B cell (primary cell): ENCODE results near the gene THAP4. TPM values are rescaled to one million over a fixed set of nuclear protein-coding genes. Genes with fewer than 3 reads are reported as not detected.

Experiments
- ATAC-seq: fragments of 200-7000 bp; cut with Tn5 transposase; one replicate; pipeline ENCODE4 v1.10.0; 2021; ENCODE audit warnings: low read depth, mild to moderate bottlenecking, moderate number of reproducible peaks, moderate library complexity
- CTCF ChIA-PET: fragments of 350-600 bp; sonication (Branson Sonifier 250); formaldehyde crosslinking; loops from one replicate; lab custom pipeline; 2021; ENCODE audit warnings: antibody characterized with exemption, inconsistent platforms; lab: Charles Lee
- POLR2A ChIA-PET: fragments of 350-600 bp; sonication (Branson Sonifier 250); formaldehyde crosslinking; loops from one replicate; lab custom pipeline; 2021; ENCODE audit warnings: antibody characterized with exemption; lab: Charles Lee
- DNase-seq: peaks from one replicate; pipeline ENCODE4 v3.0.0; 2013
- H2AFZ ChIP-seq: 2 replicates; pipeline ENCODE4 v1.6.1; 2012; ENCODE audit warnings: mild to moderate bottlenecking, low read depth, low read length; ENCODE audit not compliant: insufficient read depth, poor library complexity, severe bottlenecking
- H3K27ac ChIP-seq, 2 donors: 1 replicate in 1 of 2; 2 replicates in 1 of 2; pipeline ENCODE4 v1.5.1; 2012 to 2013; ENCODE audit warnings: low read length in 2 of 2, mild to moderate bottlenecking in 2 of 2, moderate library complexity in 1 of 2
- H3K27me3 ChIP-seq, 4 experiments: fragments of 200-600 bp in 1 of 4; sonication (generic) in 1 of 4; replicated peaks in 1 of 4; 1 replicate in 2 of 4; 2 replicates in 2 of 4; pipeline versions ENCODE4 v1.6.1 to v1.7.0; 2013 to 2016; ENCODE audit warnings: low read length in 3 of 4, mild to moderate bottlenecking in 2 of 4, mixed read lengths in 1 of 4, moderate library complexity in 1 of 4; ENCODE audit not compliant: insufficient read depth in 4 of 4, control insufficient read depth in 3 of 4; ENCODE audit errors: control extremely low read depth in 1 of 4
- H3K36me3 ChIP-seq, 2 experiments: replicated peaks in 1 of 2; 1 replicate in 1 of 2; 2 replicates in 1 of 2; pipeline versions ENCODE4 v1.6.1 to v1.7.1; 2013; ENCODE audit warnings: low read length in 1 of 2; ENCODE audit not compliant: insufficient read depth in 2 of 2, control insufficient read depth in 1 of 2; ENCODE audit errors: control extremely low read depth in 1 of 2, extremely low read depth in 1 of 2
- H3K4me1 ChIP-seq, 2 donors: fragments of 200-600 bp in 1 of 2; sonication (generic) in 1 of 2; 1 replicate in 1 of 2; 2 replicates in 1 of 2; pipeline versions ENCODE4 v1.5.1 to v1.6.1; 2013 to 2017; ENCODE audit warnings: low read length in 2 of 2; ENCODE audit not compliant: control insufficient read depth in 2 of 2, insufficient read depth in 2 of 2
- H3K4me2 ChIP-seq: replicated peaks from 2 replicates; pipeline ENCODE3; 2012; ENCODE audit warnings: mild to moderate bottlenecking, low read depth, low read length; ENCODE audit not compliant: poor library complexity, severe bottlenecking
- H3K4me3 ChIP-seq, 5 experiments: fragments of 200-600 bp in 1 of 5; sonication (generic) in 1 of 5; 1 replicate in 3 of 5; 2 replicates in 2 of 5; pipeline versions ENCODE4 v1.5.1 to v1.7.0; 2011 to 2016; ENCODE audit warnings: low read length in 4 of 5, mild to moderate bottlenecking in 4 of 5, low read depth in 2 of 5, control low read depth in 1 of 5, moderate library complexity in 1 of 5; ENCODE audit not compliant: insufficient read depth in 1 of 5; ENCODE audit errors: control extremely low read depth in 1 of 5, extremely low read depth in 1 of 5
- H3K79me2 ChIP-seq: fragments of 200-600 bp; sonication (generic); one replicate; pipeline ENCODE4 v1.6.0; 2016; ENCODE audit warnings: low read length; ENCODE audit not compliant: control insufficient read depth, insufficient read depth
- H3K9ac ChIP-seq: fragments of 200-600 bp; sonication (generic); 2 replicates; pipeline ENCODE4 v1.6.1; 2017; ENCODE audit warnings: mild to moderate bottlenecking, low read length, moderate library complexity
- H3K9me3 ChIP-seq, 3 donors: one replicate each; pipeline versions ENCODE4 v1.6.1 to v1.7.1; 2013; ENCODE audit warnings: low read length in 2 of 3; ENCODE audit not compliant: control insufficient read depth in 2 of 3, insufficient read depth in 1 of 3; ENCODE audit errors: control extremely low read depth in 1 of 3
- H4K20me1 ChIP-seq: 2 replicates; pipeline ENCODE4 v1.6.0; 2012; ENCODE audit warnings: mild to moderate bottlenecking, low read length; ENCODE audit not compliant: insufficient read depth, control insufficient read depth, poor library complexity, severe bottlenecking
- H3K27ac Mint-ChIP-seq: one replicate; pipeline ENCODE4 v1.8.0; 2021; ENCODE audit warnings: mixed read lengths
- H3K27me3 Mint-ChIP-seq: one replicate; pipeline ENCODE4 v1.8.0; 2021; ENCODE audit warnings: mixed read lengths
- H3K4me1 Mint-ChIP-seq: one replicate; pipeline ENCODE4 v1.8.0; 2021; ENCODE audit warnings: mixed read lengths
- H3K4me3 Mint-ChIP-seq: one replicate; pipeline ENCODE4 v1.8.0; 2021; ENCODE audit warnings: mixed read lengths
- H3K9me3 Mint-ChIP-seq: one replicate; pipeline ENCODE4 v1.8.0; 2022; ENCODE audit warnings: mixed read lengths; ENCODE audit not compliant: insufficient read depth
- EZH2 ChIP-seq: IDR thresholded peaks from 2 replicates; pipeline ENCODE4 v1.6.1; 2012; ENCODE audit warnings: borderline replicate concordance, low read depth, mild to moderate bottlenecking, moderate library complexity, low read length; ENCODE audit not compliant: insufficient read depth, poor library complexity, severe bottlenecking
- WGBS: methylation state at CpG from one replicate; pipeline ENCODE4 v1.1.5; 2013; ENCODE audit warnings: missing lambda C conversion rate; ENCODE audit not compliant: insufficient coverage; 5-methylcytosine and 5-hydroxymethylcytosine counted together
- intact Hi-C: fragments of 100-400 bp; cut with micrococcal nuclease; formaldehyde crosslinking; loops from one replicate; pipeline ENCODE4 v1.10.0; 2022
- polyA plus RNA-seq: library from polyadenylated mRNA; depleted of rRNA; stranded (reverse); fragments of >200 nt; gene quantifications from 2 replicates; pipeline ENCODE4 v1.2.3, GENCODE V29; 2012
- total RNA-seq, 2 donors: library from RNA; stranded (reverse); fragments of 120-200 nt in 1 of 2; gene quantifications; 1 replicate in 1 of 2; 2 replicates in 1 of 2; pipeline versions ENCODE4 v1.2.3 to v1.2.4, GENCODE V29; 2013 to 2022
- TF ChIP-seq, protein P1 (sequence below): fragments of 200-600 bp; IDR thresholded peaks from one replicate; pipeline ENCODE4 v1.8.0; 2022; ENCODE audit warnings: antibody characterized with exemption, mild to moderate bottlenecking

The THAP4 gene
- total and polyA plus RNA-seq, 2 donors (not counting 1 experiment from before 2014, with no cell fraction given): 26.5 to 41.0 TPM

DNA sequence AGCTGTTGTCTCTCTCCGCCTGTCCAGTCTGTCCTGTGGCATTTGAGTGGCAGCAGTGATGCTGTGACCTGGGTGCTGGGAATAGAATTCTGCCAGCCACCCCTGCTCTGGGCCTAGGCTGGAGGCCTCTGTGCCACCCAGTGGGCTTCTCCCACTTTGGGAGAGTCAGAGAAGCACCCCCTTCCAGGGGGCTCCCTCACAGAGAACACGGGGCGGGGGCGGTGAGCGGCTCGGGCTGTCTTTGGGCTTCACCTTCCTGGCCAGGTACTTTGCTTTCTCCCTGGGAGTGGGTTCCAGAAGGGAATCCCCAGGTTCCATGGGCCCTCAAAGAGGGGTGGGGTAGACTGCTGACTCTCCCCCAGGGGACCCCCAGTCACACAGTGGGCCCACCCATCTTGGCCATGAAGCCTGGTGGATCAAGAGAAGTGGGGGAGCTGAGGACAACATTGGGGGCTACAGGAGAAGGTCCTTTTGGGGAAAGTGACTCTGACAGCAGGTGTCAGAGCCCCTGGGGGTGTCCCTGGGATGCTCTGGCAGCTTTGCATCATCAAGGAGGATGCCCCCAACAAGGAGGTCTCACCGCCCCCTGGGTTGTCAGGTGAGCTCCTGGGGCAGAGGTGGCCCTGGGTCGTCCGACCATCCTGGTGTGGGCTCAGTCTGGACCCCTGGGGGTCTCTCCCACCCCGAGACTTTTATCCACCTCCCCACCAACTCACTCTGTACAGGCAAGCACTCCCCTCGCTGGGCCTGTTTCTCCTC is 97.2 kb downstream of the THAP4 start:
- peak overlapping the region; percentile 70 for H3K4me2 ChIP-seq
- H2AFZ ChIP-seq: no peak overlapping the region
- ChIA-PET CTCF (no interaction called here), POLR2A (no interaction called here)
- no peaks in the 10 kb centered on the region for H3K79me2 ChIP-seq
- peaks cover 12 to 13% of the 10 kb centered on the region in 2 donors for H3K4me1 ChIP-seq
- no peaks in the 10 kb centered on the region for H4K20me1 ChIP-seq
- ATAC-seq (no peak), DNase-seq (no peak)
- H3K9ac ChIP-seq: no peak overlapping the region
- Mint-ChIP-seq H3K9me3 (no peaks in the 10 kb centered on the region), H3K4me3 (peak overlapping the region; percentile 16), H3K4me1 (peaks cover 3% of the 10 kb centered on the region), H3K27ac (no peak overlapping the region), H3K27me3 (peaks cover 19% of the 10 kb centered on the region)
- H3K27me3 ChIP-seq: peaks cover 0 to 43% (median 15%) of the 10 kb centered on the region in 4 experiments
- TF ChIP-seq, protein P1, sequence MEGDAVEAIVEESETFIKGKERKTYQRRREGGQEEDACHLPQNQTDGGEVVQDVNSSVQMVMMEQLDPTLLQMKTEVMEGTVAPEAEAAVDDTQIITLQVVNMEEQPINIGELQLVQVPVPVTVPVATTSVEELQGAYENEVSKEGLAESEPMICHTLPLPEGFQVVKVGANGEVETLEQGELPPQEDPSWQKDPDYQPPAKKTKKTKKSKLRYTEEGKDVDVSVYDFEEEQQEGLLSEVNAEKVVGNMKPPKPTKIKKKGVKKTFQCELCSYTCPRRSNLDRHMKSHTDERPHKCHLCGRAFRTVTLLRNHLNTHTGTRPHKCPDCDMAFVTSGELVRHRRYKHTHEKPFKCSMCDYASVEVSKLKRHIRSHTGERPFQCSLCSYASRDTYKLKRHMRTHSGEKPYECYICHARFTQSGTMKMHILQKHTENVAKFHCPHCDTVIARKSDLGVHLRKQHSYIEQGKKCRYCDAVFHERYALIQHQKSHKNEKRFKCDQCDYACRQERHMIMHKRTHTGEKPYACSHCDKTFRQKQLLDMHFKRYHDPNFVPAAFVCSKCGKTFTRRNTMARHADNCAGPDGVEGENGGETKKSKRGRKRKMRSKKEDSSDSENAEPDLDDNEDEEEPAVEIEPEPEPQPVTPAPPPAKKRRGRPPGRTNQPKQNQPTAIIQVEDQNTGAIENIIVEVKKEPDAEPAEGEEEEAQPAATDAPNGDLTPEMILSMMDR: no peak
- TF ChIP-seq EZH2: no peak
- intact Hi-C loops: no loop called here
- H3K27ac ChIP-seq: no peak overlapping the region
- WGBS: 93% methylated on average over 2 of the region's 11 CpGs
- H3K4me3 ChIP-seq: no peak overlapping the region
- H3K36me3 ChIP-seq: no peaks in the 10 kb centered on the region
- peaks cover 0 to 12% (median 0%) of the 10 kb centered on the region in 3 donors for H3K9me3 ChIP-seq
